NCI-H345 treated with DMSO at 0.1 percent for 48 hours (cell line): ENCODE measurements around the gene KIF3C.
"Not testable (repeated sequence)": the region's sequence is repeated elsewhere in the genome, so short reads cannot be mapped to it uniquely, and the experiment has no call there.

Source experiments
- DNase-seq: peaks from one replicate; lab custom pipeline; 2025; ENCODE audit not compliant: unreplicated experiment; lab: John Stamatoyannopoulos, UW

The KIF3C gene

DNA sequence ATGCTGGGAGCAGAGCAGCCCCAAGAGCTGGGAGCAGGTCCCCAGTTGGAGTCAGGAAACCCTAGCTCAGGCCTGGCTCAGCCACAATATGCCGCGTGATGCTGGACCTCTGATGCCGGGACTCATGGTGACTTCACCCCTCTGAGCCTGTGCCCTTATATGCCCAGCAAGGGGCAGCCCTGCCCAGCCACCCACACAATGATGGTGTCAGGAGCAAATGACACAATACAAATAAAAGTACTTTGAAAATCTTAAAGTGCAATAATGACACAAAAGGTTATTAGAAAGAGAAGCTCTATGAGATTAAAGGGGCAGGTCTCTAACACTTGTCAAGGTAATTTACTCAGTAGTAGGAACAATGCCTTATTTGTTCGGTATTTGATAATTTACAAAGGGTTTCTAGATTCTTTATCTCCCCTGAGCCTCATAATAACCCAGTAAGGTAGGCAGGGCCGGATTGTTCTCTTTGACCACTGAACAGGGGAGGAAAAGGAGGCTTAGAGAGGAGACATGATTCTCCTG is 18.3 kb upstream of the KIF3C start:
- DNase-seq, result no peak

- DNase-seq, result not testable (repeated sequence)
Observed at GRCh38 chr2:25999406-25999805, 17.1 kb upstream of the KIF3C start.

GRCh38 chr2:25998816-25999383 is 16.6 kb upstream of the KIF3C start:
- DNase-seq, result not testable (repeated sequence)

DNA sequence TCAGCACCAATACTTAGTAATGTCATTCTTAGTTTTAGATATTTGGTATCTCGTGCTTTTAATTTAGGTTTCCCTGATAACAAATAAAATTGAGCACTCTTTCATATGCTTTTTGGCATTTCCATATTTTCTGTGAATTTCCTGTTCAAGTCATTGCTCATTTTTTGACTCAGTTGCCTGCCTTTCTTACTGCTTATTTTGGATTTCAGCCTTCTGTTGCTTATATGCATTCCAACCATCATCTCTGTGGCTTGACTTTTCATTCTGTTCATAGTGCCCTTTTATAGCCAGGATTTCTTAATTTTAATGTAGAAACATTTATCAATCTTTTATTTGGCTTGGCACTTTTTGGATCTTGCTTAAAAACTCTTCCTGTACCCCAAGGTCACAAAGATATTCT is 14.5 kb upstream of the KIF3C start:
- DNase-seq, result no peak

GRCh38 chr2:25994509-25994908 is 12.2 kb upstream of the KIF3C start:
- DNase-seq, result no peak

DNA sequence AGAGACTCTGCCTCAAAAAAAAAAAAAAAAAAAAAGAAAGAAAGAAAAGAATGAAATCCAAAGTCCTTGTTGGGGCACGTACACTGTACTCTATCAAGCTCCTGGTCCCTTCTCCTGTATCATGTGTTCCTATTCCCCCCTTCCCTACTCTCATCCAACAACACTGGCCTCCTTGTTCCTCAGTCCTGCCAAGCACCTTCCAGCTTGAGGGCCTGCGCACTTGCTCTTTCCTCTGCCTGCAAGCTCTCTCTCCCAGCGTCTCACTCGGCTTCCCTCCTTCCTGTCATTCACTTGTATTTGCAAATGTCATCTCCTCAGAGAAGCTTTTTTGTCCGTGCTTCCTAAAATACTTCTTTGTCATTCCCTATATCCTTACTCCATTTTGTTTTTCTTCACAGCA is 10.8 kb upstream of the KIF3C start:
- no peak for DNase-seq

GRCh38 chr2:25992556-25992955 is 10.3 kb upstream of the KIF3C start:
- DNase-seq, result no peak

- DNase-seq, result no peak
Observed at GRCh38 chr2:25991965-25992364, 9.7 kb upstream of the KIF3C start.

DNA sequence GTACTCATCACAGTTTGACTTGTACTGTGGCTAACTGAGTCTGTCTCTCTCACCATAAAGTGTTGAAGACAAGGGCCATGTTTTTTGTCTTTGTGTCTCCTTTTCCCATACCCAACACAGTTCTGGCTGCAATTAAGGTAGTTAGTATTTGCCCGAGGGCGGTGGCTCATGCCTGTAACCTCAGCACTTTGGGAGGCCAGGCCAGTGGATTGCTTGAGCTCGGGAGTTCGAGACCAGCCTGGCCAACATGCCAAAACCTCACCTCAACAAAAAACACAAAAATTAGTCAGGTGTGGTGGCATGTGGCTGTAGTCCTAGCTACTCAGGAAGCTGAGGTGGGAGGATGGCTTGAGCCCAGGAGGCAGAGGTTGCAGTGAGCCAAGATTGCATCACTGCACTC is 6.9 kb upstream of the KIF3C start:
- DNase-seq, result no peak

DNA sequence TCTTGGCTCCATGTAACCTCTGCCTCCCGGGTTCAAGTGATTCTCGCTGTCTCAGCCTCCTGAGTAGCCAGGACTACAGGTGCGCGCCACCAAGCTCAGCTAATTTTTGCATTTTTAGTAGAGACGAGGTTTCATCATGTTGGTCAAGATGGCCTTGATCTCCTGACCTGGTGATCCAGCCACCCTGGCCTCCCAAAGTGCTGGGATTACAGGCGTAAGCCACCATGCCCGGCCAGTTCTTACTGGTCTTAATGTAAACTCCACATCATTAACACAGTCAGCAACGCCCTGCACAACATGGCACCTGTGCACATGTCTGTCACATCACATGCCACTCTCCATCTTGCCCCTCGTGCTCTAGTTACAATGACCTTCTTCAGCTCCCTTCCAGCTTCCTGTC is 5.8 kb upstream of the KIF3C start:
- DNase-seq, result no peak

DNA sequence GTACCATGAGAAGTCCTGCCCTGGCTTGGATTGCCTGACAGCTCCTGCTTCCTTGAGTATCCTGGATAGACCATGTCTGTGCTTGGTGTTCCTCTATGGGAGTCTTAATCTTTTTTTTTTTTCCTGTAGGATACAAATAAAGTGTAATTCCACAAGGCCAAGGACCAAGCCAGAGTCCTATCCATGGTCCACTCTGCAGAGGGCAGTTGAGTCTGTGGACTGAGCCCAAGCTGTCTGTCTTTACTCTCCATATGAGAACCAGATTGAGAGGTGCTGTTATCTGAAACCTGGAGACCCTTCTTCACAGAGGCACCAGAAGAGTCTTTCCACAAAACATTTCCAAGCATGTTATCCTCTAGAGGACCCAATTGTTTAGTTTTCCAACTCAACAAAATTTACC is 1.4 kb upstream of the KIF3C start:
- DNase-seq, result no peak

DNA sequence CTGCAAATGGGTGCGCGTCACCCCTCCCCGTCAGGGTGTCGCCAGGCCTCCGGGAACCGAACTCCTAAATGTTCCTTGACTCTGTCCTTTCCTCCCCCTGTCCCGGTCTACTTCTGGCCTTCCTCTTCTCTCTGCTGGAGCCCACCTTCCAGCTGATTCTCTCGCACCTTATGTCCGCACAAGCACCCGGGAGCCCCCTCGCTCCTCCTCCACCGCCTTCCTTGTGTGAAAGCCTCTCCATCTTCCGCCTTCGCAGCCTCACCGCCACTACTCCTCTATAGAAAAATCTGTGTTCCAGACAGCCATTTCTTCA is 627 bp upstream of the KIF3C start:
- DNase-seq, result no peak

DNA sequence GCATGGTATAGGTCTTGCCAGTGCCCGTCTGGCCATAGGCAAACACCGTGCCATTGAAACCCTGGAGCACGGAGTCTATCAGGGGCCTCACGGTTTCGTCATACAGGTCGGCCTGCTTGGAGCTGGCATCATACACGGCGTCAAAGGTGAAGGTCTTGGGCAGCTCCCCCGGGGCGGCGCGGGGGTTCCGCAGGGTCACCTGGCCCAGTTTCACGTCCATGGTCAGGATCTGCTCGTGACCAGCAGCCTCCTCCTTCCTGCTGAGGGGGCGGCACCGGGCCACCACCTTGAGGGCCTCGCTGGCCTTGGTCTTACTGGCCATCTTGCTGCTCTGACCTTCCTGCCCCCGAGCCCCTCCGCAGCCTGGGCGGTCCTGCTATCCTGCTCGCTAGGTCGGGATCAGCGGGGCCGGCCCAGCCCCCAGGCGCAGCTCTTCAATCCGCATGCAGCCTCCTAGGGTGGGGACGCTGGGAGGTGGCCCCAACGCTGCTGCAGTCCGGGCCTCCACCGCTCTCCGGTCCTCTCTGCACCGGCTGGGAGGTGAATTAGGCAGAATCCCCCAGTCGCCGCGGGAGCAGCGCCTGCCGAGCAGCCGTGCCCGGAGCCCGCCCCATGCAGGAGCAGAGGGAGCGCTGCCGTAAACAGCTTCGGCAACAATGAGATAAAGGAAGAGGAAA is 563 bp downstream of the KIF3C start:
- DNase-seq, result no peak

DNA sequence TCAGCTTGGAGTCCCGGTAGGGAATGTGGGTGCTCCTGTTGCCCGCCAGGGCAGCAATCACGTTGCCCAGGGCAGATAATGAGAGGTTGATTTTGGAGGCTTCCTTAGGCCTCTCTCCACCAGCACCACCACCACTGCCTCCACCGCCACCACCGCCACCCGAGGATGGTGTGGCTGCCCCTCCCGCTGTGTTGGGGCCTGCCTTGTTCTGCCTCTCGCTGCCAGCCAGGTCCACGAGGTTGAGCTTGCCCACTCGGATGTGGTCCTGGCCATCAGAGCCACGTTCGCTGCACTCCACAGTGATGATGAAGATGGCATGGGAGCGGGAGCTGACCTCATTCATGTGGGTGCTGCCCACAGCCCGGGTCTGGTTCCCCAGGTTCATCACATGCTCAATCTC is 1.3 kb downstream of the KIF3C start:
- DNase-seq, result no peak

DNA sequence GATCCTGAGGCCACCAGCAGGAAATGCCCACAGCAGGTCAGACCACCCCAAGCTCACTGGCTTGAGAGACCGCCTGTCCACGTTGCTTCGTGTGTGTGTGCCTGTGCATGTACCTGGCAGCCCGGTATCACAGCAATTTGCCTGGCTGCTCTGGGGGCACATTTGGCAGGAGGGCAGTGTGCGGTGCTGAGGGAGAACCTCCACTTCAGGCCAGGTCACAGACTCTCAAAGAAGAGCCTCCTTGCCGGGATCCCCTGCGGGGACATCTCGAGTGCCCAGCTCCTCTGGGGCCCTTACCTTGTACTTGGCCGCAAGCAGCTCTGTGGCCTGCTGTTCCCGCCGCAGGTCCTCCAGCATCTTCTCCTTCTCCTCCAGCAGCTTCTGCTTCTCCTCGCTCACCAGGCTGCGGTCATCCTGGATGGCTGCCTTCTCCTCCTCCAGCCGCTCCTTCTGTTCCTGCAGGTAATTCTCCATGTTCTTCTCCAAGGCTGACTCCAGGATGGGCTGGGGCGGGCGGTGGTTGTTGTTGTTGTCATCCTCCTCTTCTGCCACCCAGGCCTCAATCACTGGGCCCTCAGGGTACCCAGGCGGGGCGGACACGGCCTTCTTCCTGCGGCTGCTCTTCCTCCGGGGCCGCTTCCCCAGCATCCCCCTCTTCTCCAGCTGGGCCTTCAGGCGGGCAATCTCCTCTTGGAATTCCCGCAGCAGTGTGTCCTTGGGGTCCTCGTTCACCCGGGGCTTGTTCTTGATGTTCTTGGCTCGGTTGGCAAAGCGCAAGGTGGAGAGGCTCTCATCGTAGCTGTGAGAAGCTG is 2.0 kb downstream of the KIF3C start:
- no peak for DNase-seq

DNA sequence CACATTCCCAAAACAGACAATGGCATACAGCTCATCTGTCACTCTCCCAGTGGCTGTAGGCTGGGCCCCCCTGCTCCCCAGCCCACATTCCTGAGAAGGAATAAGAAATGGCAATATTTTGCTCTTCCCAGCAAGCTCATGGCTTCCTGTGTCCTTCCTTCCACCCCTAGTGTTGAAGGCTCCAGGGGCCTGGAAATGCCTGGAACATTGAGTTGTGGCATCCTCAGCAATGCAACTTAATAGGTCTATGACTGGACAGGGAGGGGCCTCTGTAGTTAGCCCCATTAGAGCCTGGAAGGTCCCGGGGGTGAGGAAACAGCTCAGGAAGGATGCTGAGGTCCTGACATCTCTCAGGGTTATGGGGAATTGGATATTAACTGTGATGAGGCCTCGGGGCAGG is 3.3 kb downstream of the KIF3C start:
- no peak for DNase-seq

DNA sequence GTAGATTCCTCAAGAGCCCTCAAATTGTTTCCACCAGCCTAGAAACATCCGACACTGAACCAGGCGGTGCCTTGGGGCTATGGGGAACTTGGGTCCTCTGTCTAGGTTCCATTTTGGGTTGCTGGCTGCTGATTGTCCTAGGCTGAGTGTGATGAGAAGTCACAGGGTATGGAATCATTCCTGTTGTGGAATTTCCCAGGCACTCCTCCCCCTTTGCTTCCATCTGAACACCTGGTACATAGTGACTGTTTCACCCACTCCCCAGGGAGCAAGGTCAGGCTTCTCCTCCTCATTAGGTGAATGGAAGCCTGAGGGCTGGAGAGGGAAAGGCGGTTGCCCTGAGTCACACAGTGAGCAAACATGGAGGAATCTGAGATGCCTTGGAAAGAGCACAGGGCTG is 4.5 kb downstream of the KIF3C start:
- no peak for DNase-seq

- DNase-seq, result no peak
Observed at GRCh38 chr2:25976983-25977741, 5.1 kb downstream of the KIF3C start.

DNA sequence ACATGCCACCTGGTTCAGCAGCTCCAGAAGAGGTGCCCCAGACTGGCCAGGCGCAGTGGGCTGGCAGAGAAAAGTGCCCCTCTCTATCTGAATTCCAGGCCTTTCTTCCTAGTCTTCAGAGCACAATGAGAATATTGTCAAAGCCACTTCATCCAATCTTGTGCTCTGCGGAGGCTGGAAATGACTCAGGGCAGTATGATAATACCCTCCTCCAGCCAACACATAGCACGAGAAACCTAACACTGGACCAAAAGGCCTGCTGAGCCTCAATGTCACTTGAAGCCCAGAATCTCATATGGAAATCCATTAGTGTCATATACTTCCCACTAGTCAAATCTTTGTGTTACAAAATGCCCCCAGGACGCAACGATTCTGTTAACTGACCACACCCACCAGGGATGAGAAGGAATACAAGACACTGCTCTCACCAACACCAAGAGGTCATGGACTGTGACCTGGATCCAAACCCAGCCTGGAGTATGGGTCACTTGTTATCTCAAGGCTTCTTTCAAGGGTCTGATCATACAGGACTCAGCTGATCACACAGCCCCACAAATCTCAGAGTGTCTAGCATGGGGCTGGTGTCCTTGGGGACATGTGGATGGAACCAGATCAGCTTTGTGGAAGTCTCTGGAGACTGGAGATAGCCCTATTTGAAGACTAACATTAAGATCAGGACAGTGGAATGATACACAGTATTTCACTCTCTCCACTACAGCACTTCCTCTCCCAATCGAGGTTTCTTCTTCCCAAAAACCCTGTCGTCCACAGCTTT is 10.1 kb downstream of the KIF3C start:
- no peak for DNase-seq

DNA sequence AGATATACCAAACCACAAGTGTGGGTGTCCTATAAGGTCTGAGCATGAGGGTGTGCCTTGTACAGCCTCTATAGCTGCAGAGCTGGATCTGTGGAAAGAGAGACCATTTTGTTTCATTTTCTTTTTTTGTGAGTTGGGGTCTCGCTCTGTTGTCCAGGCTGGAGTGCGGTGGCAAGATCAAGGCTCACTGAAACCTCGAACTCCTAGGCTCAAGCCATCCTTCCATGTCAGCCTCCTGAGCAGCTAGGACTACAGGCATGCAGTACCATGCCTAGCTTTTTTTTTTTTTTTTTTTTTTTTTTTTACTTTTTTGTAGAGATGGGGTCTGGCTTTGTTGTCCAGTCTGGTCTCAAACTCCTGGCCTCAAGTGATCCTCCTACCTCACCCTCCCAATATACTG is 10.7 kb downstream of the KIF3C start:
- no peak for DNase-seq
